Osteoblast (primary cell): Measurements from ENCODE around the gene EPC2. TPM values are rescaled to one million over a fixed set of nuclear protein-coding genes. Genes with fewer than 3 reads are reported as not detected.
"Not testable (repeated sequence)": the region's sequence is repeated elsewhere in the genome, so short reads cannot be mapped to it uniquely, and the experiment has no call there.

Source experiments
- DNase-seq: peaks from one replicate; pipeline ENCODE4 v3.0.0; 2011; ENCODE audit warnings: low spot score, mixed read lengths; ENCODE audit not compliant: insufficient read length; ENCODE audit errors: missing footprints
- H2AFZ ChIP-seq: 2 replicates; pipeline ENCODE4 v1.6.0; 2011; ENCODE audit warnings: mild to moderate bottlenecking, low read length
- H3K27ac ChIP-seq: 2 replicates; pipeline ENCODE4 v1.5.1; 2011; ENCODE audit warnings: mild to moderate bottlenecking, low read depth, low read length, moderate library complexity
- H3K27me3 ChIP-seq: 2 replicates; pipeline ENCODE4 v1.6.0; 2012; ENCODE audit warnings: mild to moderate bottlenecking, control low read depth, inconsistent platforms, low read length, moderate library complexity; ENCODE audit not compliant: insufficient read depth
- H3K36me3 ChIP-seq: 2 replicates; pipeline ENCODE4 v1.5.1; 2011; ENCODE audit warnings: mild to moderate bottlenecking, low read length, control low read depth, moderate library complexity; ENCODE audit not compliant: insufficient read depth
- H3K4me1 ChIP-seq: 2 replicates; pipeline ENCODE4 v1.5.1; 2011; ENCODE audit warnings: mild to moderate bottlenecking, low read length, control low read depth, moderate library complexity; ENCODE audit not compliant: insufficient read depth
- H3K4me2 ChIP-seq: 2 replicates; pipeline ENCODE4 v1.6.0; 2011; ENCODE audit warnings: mild to moderate bottlenecking, low read length; ENCODE audit not compliant: insufficient read depth
- H3K4me3 ChIP-seq: fragments of 200-600 bp; sonication (generic); 3 replicates; pipeline ENCODE4 v1.5.1; 2012; ENCODE audit warnings: mild to moderate bottlenecking, low read length, inconsistent platforms; ENCODE audit not compliant: insufficient read depth
- H3K79me2 ChIP-seq: 2 replicates; pipeline ENCODE4 v1.6.0; 2012; ENCODE audit warnings: mild to moderate bottlenecking, low read length, control low read depth, inconsistent platforms; ENCODE audit not compliant: insufficient read depth
- H3K9me3 ChIP-seq: 2 replicates; pipeline ENCODE4 v1.5.1; 2011; ENCODE audit warnings: low read depth, low read length, control low read depth
- H4K20me1 ChIP-seq: 2 replicates; pipeline ENCODE4 v1.6.0; 2012; ENCODE audit warnings: mild to moderate bottlenecking, low read length, control low read depth; ENCODE audit not compliant: insufficient read depth
- total RNA-seq: library from RNA; depleted of rRNA; stranded (reverse); fragments of >200 nt; gene quantifications from 2 replicates; pipeline ENCODE4 v1.2.3, GENCODE V29; 2012
- TF ChIP-seq, protein P1 (sequence below): IDR thresholded peaks from 2 replicates; pipeline ENCODE4 v1.5.1; 2011; ENCODE audit warnings: mild to moderate bottlenecking, low read depth, low read length, moderate library complexity; ENCODE audit errors: extremely low read depth

EPC2 gene
- total RNA-seq, 1 donor = 29.3 TPM

DNA sequence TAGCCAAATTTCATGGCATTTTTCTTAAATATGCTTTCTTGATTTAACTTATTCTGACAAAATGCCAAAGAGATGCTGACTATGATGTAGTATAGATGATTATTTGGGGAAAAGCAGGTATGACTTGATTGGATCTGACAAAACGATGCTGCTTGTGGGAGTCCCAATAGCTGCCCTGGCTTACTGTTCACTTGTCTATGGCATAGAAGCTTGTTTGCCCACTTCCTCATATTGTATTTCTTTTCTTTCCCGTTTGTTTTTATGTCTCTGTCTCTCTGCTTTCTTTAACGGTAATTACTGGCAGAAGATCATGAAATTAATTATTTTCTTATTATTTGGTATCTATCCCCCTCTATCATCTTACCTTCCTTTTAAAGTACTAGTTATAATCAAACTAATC, 43.0 kb downstream of the EPC2 start:
- TF ChIP-seq, protein P1, sequence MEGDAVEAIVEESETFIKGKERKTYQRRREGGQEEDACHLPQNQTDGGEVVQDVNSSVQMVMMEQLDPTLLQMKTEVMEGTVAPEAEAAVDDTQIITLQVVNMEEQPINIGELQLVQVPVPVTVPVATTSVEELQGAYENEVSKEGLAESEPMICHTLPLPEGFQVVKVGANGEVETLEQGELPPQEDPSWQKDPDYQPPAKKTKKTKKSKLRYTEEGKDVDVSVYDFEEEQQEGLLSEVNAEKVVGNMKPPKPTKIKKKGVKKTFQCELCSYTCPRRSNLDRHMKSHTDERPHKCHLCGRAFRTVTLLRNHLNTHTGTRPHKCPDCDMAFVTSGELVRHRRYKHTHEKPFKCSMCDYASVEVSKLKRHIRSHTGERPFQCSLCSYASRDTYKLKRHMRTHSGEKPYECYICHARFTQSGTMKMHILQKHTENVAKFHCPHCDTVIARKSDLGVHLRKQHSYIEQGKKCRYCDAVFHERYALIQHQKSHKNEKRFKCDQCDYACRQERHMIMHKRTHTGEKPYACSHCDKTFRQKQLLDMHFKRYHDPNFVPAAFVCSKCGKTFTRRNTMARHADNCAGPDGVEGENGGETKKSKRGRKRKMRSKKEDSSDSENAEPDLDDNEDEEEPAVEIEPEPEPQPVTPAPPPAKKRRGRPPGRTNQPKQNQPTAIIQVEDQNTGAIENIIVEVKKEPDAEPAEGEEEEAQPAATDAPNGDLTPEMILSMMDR = no peak
- Histone ChIP-seq H3K9me3 (no peaks in the 10 kb centered on the region), H2AFZ (no peak overlapping the region), H3K4me2 (no peak overlapping the region), H3K79me2 (peaks cover 77% of the 10 kb centered on the region), H3K4me3 (no peak overlapping the region), H3K4me1 (no peaks in the 10 kb centered on the region), H3K27me3 (no peaks in the 10 kb centered on the region), H4K20me1 (peaks cover 21% of the 10 kb centered on the region), H3K36me3 (peaks cover 6% of the 10 kb centered on the region), H3K27ac (no peak overlapping the region)
- DNase-seq = no peak

DNA sequence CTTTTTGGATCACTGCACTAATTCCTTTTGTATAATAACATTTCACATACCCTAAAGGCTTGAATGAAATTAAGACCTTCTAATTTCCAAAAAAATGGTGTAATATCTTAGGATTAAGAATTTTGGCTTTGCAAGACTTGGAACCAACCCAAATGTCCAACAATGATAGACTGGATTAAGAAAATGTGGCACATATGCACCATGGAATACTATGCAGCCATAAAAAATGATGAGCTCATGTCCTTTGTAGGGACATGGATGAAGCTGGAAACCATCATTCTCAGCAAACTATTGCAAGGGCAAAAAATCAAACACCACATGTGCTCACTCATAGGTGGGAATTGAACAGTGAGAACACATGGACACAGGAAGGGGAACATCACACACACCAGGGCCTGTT, 43.5 kb downstream of the EPC2 start:
- H3K27me3 ChIP-seq, H3K4me1 ChIP-seq, H3K4me2 ChIP-seq, DNase-seq, H2AFZ ChIP-seq, H3K9me3 ChIP-seq, H3K36me3 ChIP-seq, H3K27ac ChIP-seq, H3K4me3 ChIP-seq: not testable (repeated sequence)
- Histone ChIP-seq H3K79me2 (peaks cover 73% of the 10 kb centered on the region), H4K20me1 (peaks cover 21% of the 10 kb centered on the region)

DNA sequence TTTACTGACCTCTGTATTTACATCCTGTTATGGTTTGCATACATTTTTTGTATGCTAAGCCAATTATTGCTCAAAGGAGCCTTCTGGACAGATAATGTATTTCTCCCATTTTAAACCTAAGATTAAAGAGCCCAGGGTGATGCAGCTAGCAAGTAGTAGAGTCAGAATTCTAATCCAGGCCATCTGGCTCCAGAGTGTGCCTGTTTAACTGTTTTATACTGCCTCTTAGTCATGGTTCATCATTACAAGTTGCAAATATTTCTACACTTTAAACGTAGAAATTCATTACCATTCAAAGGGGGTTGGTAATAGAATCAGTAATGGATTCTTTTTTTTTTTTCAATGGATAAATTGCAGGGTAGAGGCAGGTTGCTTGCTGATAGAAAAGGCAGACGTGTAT, 52.4 kb downstream of the EPC2 start:
- Histone ChIP-seq H3K4me2 (no peak overlapping the region), H3K36me3 (peaks cover 6% of the 10 kb centered on the region), H2AFZ (no peak overlapping the region), H4K20me1 (peaks cover 18% of the 10 kb centered on the region), H3K4me3 (no peak overlapping the region), H3K27me3 (no peaks in the 10 kb centered on the region), H3K79me2 (peaks cover 34% of the 10 kb centered on the region), H3K27ac (no peak overlapping the region), H3K4me1 (no peaks in the 10 kb centered on the region), H3K9me3 (peaks cover 3% of the 10 kb centered on the region)
- no peak for DNase-seq
- TF ChIP-seq, protein P1 = no peak

DNA sequence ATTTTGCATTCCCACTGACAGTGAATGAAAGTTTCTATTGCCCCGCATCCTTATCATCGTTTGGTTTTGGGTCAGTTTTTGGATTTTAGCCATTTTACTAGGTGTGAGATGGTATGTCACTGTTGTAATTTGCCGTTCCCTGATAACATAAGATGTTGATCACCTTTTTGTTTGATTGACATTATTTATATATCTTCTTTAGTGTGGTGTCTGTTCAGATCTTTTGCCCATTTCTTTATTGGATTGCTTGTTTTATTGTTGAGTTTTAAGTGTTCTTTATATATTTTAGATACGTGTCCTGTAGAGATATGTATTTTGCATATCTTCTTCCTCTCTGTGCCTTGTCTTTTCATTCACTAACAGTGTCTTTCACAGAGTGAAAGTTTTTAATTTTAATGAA, 55.3 kb downstream of the EPC2 start:
- H4K20me1 ChIP-seq = peaks cover 34% of the 10 kb centered on the region
- peaks cover 47% of the 10 kb centered on the region for H3K79me2 ChIP-seq
- no peak overlapping the region for H3K4me2 ChIP-seq
- H3K36me3 ChIP-seq = peaks cover 6% of the 10 kb centered on the region
- H3K27ac ChIP-seq = no peak overlapping the region
- no peak for DNase-seq
- H2AFZ ChIP-seq = no peak overlapping the region
- H3K9me3 ChIP-seq = peaks cover 3% of the 10 kb centered on the region
- no peaks in the 10 kb centered on the region for H3K27me3 ChIP-seq
- H3K4me3 ChIP-seq = no peak overlapping the region
- H3K4me1 ChIP-seq = no peaks in the 10 kb centered on the region
- TF ChIP-seq, protein P1 = no peak
